Activated CD4-positive, alpha-beta T cell treated with anti-CD3 and anti-CD28 coated beads, Interleukin-2, amount 50 U/mL, for 24 hours (primary cell): ENCODE data around the gene MOCS2.
A peak's percentile ranks its signal among the peaks of the same experiment; 100 is the strongest.
"Not testable (repeated sequence)": the region's sequence is repeated elsewhere in the genome, so short reads cannot be mapped to it uniquely, and the experiment has no call there.

Source experiments
- DNase-seq, 2 donors: peaks; one replicate each; pipeline ENCODE4 v3.0.0-alpha.2; 2020; ENCODE audit warnings: low read depth in 1 of 2, low spot score in 1 of 2

MOCS2 gene

GRCh38 chr5:53109443-53110127 is at the start of gene MOCS2:
Gene MOCS2 (minus strand): TSS chr5:53109757. CDS start chr5:53107174, 2,583 bp downstream.
- DNase-seq: peak; percentile 77 to 86

- DNase-seq: no peak
Observed at GRCh38 chr5:53151713-53152458, 42.3 kb upstream of the MOCS2 start.

GRCh38 chr5:53133020-53133419 is 23.5 kb upstream of the MOCS2 start:
- DNase-seq: no peak

- DNase-seq: no peak
Observed at GRCh38 chr5:53130266-53130665, 20.7 kb upstream of the MOCS2 start.

GRCh38 chr5:53128481-53128880 is 18.9 kb upstream of the MOCS2 start:
- no peak for DNase-seq

GRCh38 chr5:53127107-53127506 is 17.6 kb upstream of the MOCS2 start:
- DNase-seq: no peak

GRCh38 chr5:53126521-53126920 is 17.0 kb upstream of the MOCS2 start:
- no peak for DNase-seq

- no peak for DNase-seq
Observed at GRCh38 chr5:53123702-53124101, 14.1 kb upstream of the MOCS2 start.

- no peak for DNase-seq
Observed at GRCh38 chr5:53120165-53120564, 10.6 kb upstream of the MOCS2 start.

- no peak for DNase-seq
Observed at GRCh38 chr5:53118879-53119278, 9.3 kb upstream of the MOCS2 start.

GRCh38 chr5:53116597-53116996 is 7.0 kb upstream of the MOCS2 start:
- no peak for DNase-seq

GRCh38 chr5:53114988-53115387 is 5.4 kb upstream of the MOCS2 start:
- no peak for DNase-seq

GRCh38 chr5:53113947-53114346 is 4.4 kb upstream of the MOCS2 start:
- no peak for DNase-seq

- no peak for DNase-seq
Observed at GRCh38 chr5:53112909-53113308, 3.4 kb upstream of the MOCS2 start.

GRCh38 chr5:53112307-53112706 is 2.8 kb upstream of the MOCS2 start:
- not testable (repeated sequence) for DNase-seq

GRCh38 chr5:53111139-53111538 is 1.6 kb upstream of the MOCS2 start:
- DNase-seq: no peak

GRCh38 chr5:53110156-53110555 is 599 bp upstream of the MOCS2 start:
- DNase-seq: no peak

GRCh38 chr5:53109056-53109442 is 508 bp downstream of the MOCS2 start:
- no peak for DNase-seq

GRCh38 chr5:53105611-53106300 is 3.8 kb downstream of the MOCS2 start:
- DNase-seq: no peak

- DNase-seq: no peak
Observed at GRCh38 chr5:53100606-53101005, 9.0 kb downstream of the MOCS2 start.

- DNase-seq: no peak
Observed at GRCh38 chr5:53099546-53099945, 10.0 kb downstream of the MOCS2 start.

GRCh38 chr5:53095931-53096525 is 13.5 kb downstream of the MOCS2 start:
- peak; percentile 45 to 70 for DNase-seq
